DMS79 treated with DMSO at 0.1 percent for 48 hours (cell line): ENCODE results near the gene C16orf86.

Source experiments
- DNase-seq: peaks from one replicate; lab custom pipeline; 2025; lab: John Stamatoyannopoulos, UW

The C16orf86 gene

GRCh38 chr16:67694611-67695010 is 28.0 kb downstream of the C16orf86 start:
- peak; percentile 54 for DNase-seq

- no peak for DNase-seq
Observed at GRCh38 chr16:67697422-67698185, 31.0 kb downstream of the C16orf86 start.

GRCh38 chr16:67699265-67699664 is 32.7 kb downstream of the C16orf86 start:
- no peak for DNase-seq

GRCh38 chr16:67701420-67701819 is 34.8 kb downstream of the C16orf86 start:
- no peak for DNase-seq

GRCh38 chr16:67702130-67702529 is 35.5 kb downstream of the C16orf86 start:
- no peak for DNase-seq

GRCh38 chr16:67703626-67704025 is 37.0 kb downstream of the C16orf86 start:
- DNase-seq: no peak

GRCh38 chr16:67704110-67704509 is 37.5 kb downstream of the C16orf86 start:
- no peak for DNase-seq

- no peak for DNase-seq
Observed at GRCh38 chr16:67707210-67707609, 40.6 kb downstream of the C16orf86 start.

GRCh38 chr16:67707790-67708189 is 41.2 kb downstream of the C16orf86 start:
- DNase-seq: no peak

GRCh38 chr16:67708368-67708771 is 41.8 kb downstream of the C16orf86 start:
- no peak for DNase-seq

- DNase-seq: no peak
Observed at GRCh38 chr16:67709050-67709449, 42.4 kb downstream of the C16orf86 start.

- DNase-seq: no peak
Observed at GRCh38 chr16:67710607-67711006, 44.0 kb downstream of the C16orf86 start.

- no peak for DNase-seq
Observed at GRCh38 chr16:67713647-67714273, 47.1 kb downstream of the C16orf86 start.

GRCh38 chr16:67714522-67714921 is 47.9 kb downstream of the C16orf86 start:
- DNase-seq: no peak

- DNase-seq: no peak
Observed at GRCh38 chr16:67716097-67716496, 49.5 kb downstream of the C16orf86 start.
